Transverse colon (tissue), 4 donors: Measurements from ENCODE around the gene MYL6B.

Experiments used
- CTCF ChIP-seq, 5 experiments: fragments of 200-600 bp in 3 of 5; fragments of 450-650 bp in 2 of 5; sonication (generic) in 3 of 5; IDR thresholded peaks; 1 replicate in 2 of 5; 2 replicates in 3 of 5; pipeline ENCODE4 v1.5.1; 2016 to 2017; ENCODE audit warnings: antibody characterized with exemption in 5 of 5, inconsistent platforms in 3 of 5, mild to moderate bottlenecking in 2 of 5, moderate library complexity in 1 of 5
- POLR2A ChIP-seq: fragments of 450-650 bp; IDR thresholded peaks from one replicate; pipeline ENCODE4 v1.6.1; 2016; ENCODE audit warnings: antibody characterized with exemption, mild to moderate bottlenecking, moderate library complexity
- POLR2AphosphoS5 ChIP-seq, 3 donors: sonication (generic); formaldehyde crosslinking; IDR thresholded peaks; one replicate each; pipeline ENCODE4 v1.6.1; 2016; ENCODE audit warnings: antibody characterized with exemption in 3 of 3

GRCh38 chr12:56157201-56158028 is 5.0 kb downstream of the MYL6B start:
- peak; percentile 57 to 88 (median 62) for TF ChIP-seq CTCF (IDR thresholded peaks at IDR 0.05)
- peak; percentile 3 for TF ChIP-seq POLR2A
- peak; percentile 59 to 80 (median 63) for TF ChIP-seq POLR2AphosphoS5 (IDR thresholded peaks at IDR 0.05)
